Erythroblast (primary cell): ENCODE results near the gene SENP3.
"Not testable (repeated sequence)": the region's sequence is repeated elsewhere in the genome, so short reads cannot be mapped to it uniquely, and the experiment has no call there.

ENCODE experiments used
- GATA1 ChIP-seq: IDR thresholded peaks from 2 replicates; pipeline ENCODE4 v1.6.1; 2011; ENCODE audit warnings: low read depth, mild to moderate bottlenecking, control low read depth, low read length, moderate library complexity
- POLR2A ChIP-seq: IDR thresholded peaks from 2 replicates; pipeline ENCODE4 v1.6.1; 2011; ENCODE audit warnings: mild to moderate bottlenecking, low read length

- not testable (repeated sequence) for TF ChIP-seq POLR2A, GATA1
These were observed 35.8 kb downstream of the SENP3 start for GRCh38 chr17:7597561-7597960.
